Dendritic cell treated with granulocyte-macrophage colony-stimulating factor and Interleukin-4, amounts not matched to agents 40 ng/mL and 50 ng/mL, for 4 days (primary cell): ENCODE data around the gene PTPRO.

Experiments used
- H3K27ac Mint-ChIP-seq: one replicate; pipeline ENCODE4 v1.8.0; 2022; ENCODE audit warnings: mild to moderate bottlenecking, mixed read lengths
- H3K27me3 Mint-ChIP-seq: one replicate; pipeline ENCODE4 v1.8.0; 2022; ENCODE audit warnings: mild to moderate bottlenecking, mixed read lengths
- H3K36me3 Mint-ChIP-seq: one replicate; pipeline ENCODE4 v1.8.0; 2022; ENCODE audit warnings: low read depth, mixed read lengths
- H3K4me1 Mint-ChIP-seq: one replicate; pipeline ENCODE4 v1.8.0; 2022; ENCODE audit warnings: low read depth, mixed read lengths
- H3K4me3 Mint-ChIP-seq: one replicate; pipeline ENCODE4 v1.8.0; 2022; ENCODE audit warnings: mild to moderate bottlenecking, moderate library complexity, mixed read lengths
- H3K9me3 Mint-ChIP-seq: one replicate; pipeline ENCODE4 v1.8.0; 2022; ENCODE audit warnings: mixed read lengths
- intact Hi-C: fragments of 100-400 bp; cut with micrococcal nuclease; formaldehyde crosslinking; loops from one replicate; pipeline ENCODE4 v1.15.0; 2022

PTPRO gene

DNA sequence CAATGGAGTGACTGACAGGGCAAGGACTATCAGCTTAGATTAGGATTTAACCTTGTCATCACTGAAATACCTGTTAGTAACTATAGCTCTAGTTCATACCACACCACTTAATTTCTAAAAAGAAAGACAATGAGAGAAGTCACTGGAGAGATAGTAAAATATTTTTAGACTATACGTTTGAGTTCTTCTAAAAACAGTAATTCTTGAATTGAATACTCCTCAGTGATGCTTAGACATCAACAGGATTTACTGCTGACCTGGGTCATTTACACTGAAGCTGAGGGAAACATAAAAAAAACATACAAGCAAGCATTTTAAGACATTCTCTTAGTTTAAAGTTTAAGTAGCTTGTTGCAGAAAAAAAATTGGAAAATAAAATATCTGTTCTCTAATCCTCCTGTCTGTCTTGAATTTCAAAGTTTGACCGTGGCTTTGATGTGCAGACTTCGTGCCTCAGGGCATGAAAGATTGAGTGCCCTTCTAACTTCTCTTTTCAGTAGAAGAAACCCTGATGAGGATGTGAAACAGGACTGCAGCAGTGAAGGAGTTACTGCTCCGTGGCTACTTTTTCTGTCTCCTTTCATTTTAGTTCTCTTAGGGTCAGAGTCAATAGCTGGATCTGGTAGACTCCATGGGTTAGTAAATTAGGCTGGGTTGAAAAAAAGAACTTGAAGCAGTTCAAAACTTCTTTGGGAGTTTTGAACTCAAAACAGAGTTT lies 172.2 kb downstream of the PTPRO start:
- intact Hi-C loops, result no loop called here
- Mint-ChIP-seq H3K27me3 (peaks cover 7% of the 10 kb centered on the region), H3K4me3 (peak overlapping the region; percentile 58), H3K27ac (peak overlapping the region; percentile 82), H3K4me1 (peaks cover 42% of the 10 kb centered on the region), H3K9me3 (no peaks in the 10 kb centered on the region), H3K36me3 (no peaks in the 10 kb centered on the region)

DNA sequence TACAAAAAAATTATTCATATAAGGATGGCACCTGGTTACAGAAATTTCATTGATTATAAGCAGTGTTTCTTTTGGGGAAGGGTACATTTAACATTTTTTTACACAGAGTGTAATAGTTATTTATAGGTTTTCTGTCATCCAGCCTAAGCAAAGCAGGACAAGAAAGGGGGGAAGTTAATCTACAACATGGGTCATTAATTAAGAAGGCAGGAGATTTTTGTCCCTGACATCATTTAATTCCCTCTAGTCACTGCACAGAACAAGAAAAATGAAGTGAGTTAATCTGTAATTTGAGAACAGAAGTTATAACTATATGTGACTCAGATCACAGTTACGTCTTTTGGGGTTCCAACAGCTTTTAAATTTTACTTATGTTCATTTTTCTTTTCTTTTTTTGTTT lies 173.4 kb downstream of the PTPRO start:
- Mint-ChIP-seq H3K4me3 (no peak overlapping the region), H3K9me3 (no peaks in the 10 kb centered on the region), H3K4me1 (peaks cover 38% of the 10 kb centered on the region), H3K36me3 (no peaks in the 10 kb centered on the region), H3K27ac (no peak overlapping the region), H3K27me3 (peaks cover 7% of the 10 kb centered on the region)
- intact Hi-C loops, result no loop called here

DNA sequence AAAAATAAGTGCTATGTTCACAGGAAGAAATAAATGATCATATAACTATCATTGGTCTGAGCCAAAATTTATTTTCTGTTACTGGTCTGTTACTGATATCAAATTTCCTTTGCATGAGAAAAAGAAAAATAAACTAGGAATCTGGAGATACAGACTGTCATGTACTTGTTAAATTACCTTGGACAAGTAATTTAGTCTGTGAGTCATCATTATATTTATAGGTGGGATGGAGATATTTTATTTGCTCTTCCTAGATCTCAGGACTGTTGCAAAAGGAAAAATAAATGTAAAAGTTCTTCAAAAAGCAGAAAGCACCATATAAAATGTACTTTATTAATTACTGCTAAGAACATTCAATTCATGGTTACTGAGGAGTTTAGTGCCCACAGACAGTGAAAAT lies 174.4 kb downstream of the PTPRO start:
- Mint-ChIP-seq H3K4me3 (no peak overlapping the region), H3K27ac (no peak overlapping the region), H3K4me1 (peaks cover 36% of the 10 kb centered on the region), H3K36me3 (no peaks in the 10 kb centered on the region), H3K9me3 (no peaks in the 10 kb centered on the region), H3K27me3 (peaks cover 4% of the 10 kb centered on the region)
- intact Hi-C loops, result no loop called here

- no peaks in the 10 kb centered on the region for H3K36me3 Mint-ChIP-seq
Measured at GRCh38 chr12:15497671-15498292, 175.5 kb downstream of the PTPRO start.

DNA sequence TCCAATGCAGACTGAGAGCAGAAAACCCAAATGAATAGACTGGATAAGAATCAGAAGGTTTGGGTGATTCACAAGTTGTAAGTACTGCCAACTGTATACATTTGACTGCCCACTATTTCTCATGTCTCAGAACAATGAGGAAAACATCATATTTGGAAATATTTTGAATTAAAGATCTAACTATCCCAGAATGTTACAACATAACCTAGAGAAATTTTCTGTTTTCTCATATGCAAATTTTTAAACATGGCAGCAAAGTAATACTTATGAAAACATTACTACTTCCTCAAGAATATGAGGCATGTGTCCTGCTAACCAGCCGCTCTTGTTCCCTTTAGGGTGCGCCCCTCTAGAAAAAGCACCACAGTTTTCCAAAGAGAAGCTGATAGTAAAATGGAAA lies 179.9 kb downstream of the PTPRO start:
- Mint-ChIP-seq H3K4me1 (peaks cover 17% of the 10 kb centered on the region), H3K36me3 (no peaks in the 10 kb centered on the region), H3K27ac (no peak overlapping the region), H3K4me3 (no peak overlapping the region), H3K27me3 (peaks cover 15% of the 10 kb centered on the region), H3K9me3 (no peaks in the 10 kb centered on the region)
- intact Hi-C loops, result no loop called here

More at GRCh38 chr12:15497671-15498292, 175.5 kb downstream of the PTPRO start:
- H3K9me3 Mint-ChIP-seq, result no peaks in the 10 kb centered on the region
- H3K4me1 Mint-ChIP-seq, result peaks cover 37% of the 10 kb centered on the region
- H3K4me3 Mint-ChIP-seq, result peak overlapping the region; percentile 75
- peaks cover 1% of the 10 kb centered on the region for H3K27me3 Mint-ChIP-seq
- intact Hi-C loops, result no loop called here
- peak overlapping the region; percentile 87 for H3K27ac Mint-ChIP-seq

DNA sequence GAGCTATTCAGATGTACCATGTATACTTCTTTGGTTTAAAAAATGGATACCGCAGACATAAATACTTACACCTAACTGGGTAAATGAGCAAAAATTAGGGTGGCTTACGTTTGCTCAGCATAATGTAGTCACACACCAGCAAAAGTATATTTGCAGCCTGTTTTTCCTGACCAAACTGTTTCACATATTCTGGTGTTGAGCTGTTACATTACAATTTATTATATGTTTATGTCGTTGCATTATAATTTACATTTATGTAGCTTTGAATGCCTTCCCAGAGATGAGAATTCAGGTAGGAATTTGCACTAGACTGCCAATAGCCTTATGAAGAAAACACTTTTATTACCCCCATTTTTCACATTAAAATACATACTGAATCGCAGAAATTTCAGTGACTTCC lies 183.3 kb downstream of the PTPRO start:
- Mint-ChIP-seq H3K9me3 (no peaks in the 10 kb centered on the region), H3K4me3 (no peak overlapping the region), H3K4me1 (peaks cover 8% of the 10 kb centered on the region), H3K36me3 (no peaks in the 10 kb centered on the region), H3K27me3 (peaks cover 22% of the 10 kb centered on the region), H3K27ac (no peak overlapping the region)
- intact Hi-C loops, result no loop called here

GRCh38 chr12:15515010-15515409 lies 192.7 kb downstream of the PTPRO start:
- H3K27ac Mint-ChIP-seq, result no peak overlapping the region
- peaks cover 5% of the 10 kb centered on the region for H3K4me1 Mint-ChIP-seq
- H3K9me3 Mint-ChIP-seq, result no peaks in the 10 kb centered on the region
- no peaks in the 10 kb centered on the region for H3K36me3 Mint-ChIP-seq
- peaks cover 31% of the 10 kb centered on the region for H3K27me3 Mint-ChIP-seq
- H3K4me3 Mint-ChIP-seq, result no peak overlapping the region
- intact Hi-C loops, result no loop called here

GRCh38 chr12:15520083-15520482 lies 197.8 kb downstream of the PTPRO start:
- intact Hi-C loops, result loop anchor here (10.0 kb wide), 2 partner anchors 565 to 745 kb away; a partner anchor contains a TSS
- no peak overlapping the region for H3K27ac Mint-ChIP-seq
- H3K4me3 Mint-ChIP-seq, result no peak overlapping the region
- H3K4me1 Mint-ChIP-seq, result peaks cover under 1% of the 10 kb centered on the region
- peaks cover 26% of the 10 kb centered on the region for H3K27me3 Mint-ChIP-seq
- no peaks in the 10 kb centered on the region for H3K36me3 Mint-ChIP-seq
- no peaks in the 10 kb centered on the region for H3K9me3 Mint-ChIP-seq

GRCh38 chr12:15520844-15521243 lies 198.5 kb downstream of the PTPRO start:
- intact Hi-C loops, result loop anchor here (10.0 kb wide), 2 partner anchors 566 to 746 kb away; a partner anchor contains a TSS
- H3K27ac Mint-ChIP-seq, result no peak overlapping the region
- H3K36me3 Mint-ChIP-seq, result no peaks in the 10 kb centered on the region
- no peaks in the 10 kb centered on the region for H3K9me3 Mint-ChIP-seq
- H3K4me1 Mint-ChIP-seq, result peaks cover 6% of the 10 kb centered on the region
- peaks cover 26% of the 10 kb centered on the region for H3K27me3 Mint-ChIP-seq
- H3K4me3 Mint-ChIP-seq, result no peak overlapping the region

DNA sequence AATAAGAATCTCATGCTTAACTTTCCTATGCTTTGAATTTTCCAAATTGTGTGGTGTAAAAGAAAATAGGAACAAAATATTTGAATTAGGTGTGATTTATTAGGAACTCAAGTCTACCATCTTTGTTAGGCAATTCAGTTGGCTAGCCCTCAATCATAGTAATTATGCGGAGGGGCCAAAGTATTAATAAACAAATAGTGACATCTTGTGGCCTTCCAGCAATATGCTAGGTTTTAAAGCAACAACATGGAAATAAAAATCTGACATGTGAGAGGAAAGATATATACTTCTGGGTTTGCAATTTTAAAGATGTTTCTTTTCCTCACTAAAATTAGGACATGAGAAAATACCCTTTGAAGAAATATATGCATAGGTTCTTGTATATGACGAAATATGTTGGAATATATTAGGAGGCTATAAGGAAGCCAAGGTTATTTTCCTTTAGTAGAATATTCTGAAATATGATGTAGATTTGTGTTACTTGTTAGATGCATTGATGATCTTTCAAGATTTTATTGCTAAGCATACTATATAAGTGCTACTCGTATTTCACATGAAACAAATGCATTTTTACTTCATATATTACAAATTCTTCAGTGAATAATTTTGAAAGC lies 200.4 kb downstream of the PTPRO start:
- H3K4me1 Mint-ChIP-seq, result peaks cover 13% of the 10 kb centered on the region
- intact Hi-C loops, result loop anchor here (1.0 to 10.0 kb wide), 4 partner anchors 246 to 748 kb away; a partner anchor contains a TSS
- peaks cover 2% of the 10 kb centered on the region for H3K9me3 Mint-ChIP-seq
- peaks cover 3% of the 10 kb centered on the region for H3K36me3 Mint-ChIP-seq
- H3K27me3 Mint-ChIP-seq, result peaks cover 17% of the 10 kb centered on the region
- no peak overlapping the region for H3K27ac Mint-ChIP-seq
- no peak overlapping the region for H3K4me3 Mint-ChIP-seq

GRCh38 chr12:15525441-15525840 lies 203.1 kb downstream of the PTPRO start:
- Mint-ChIP-seq H3K4me1 (peaks cover 17% of the 10 kb centered on the region), H3K27ac (no peak overlapping the region), H3K9me3 (peaks cover 15% of the 10 kb centered on the region), H3K4me3 (no peak overlapping the region), H3K27me3 (peaks cover 5% of the 10 kb centered on the region), H3K36me3 (peaks cover 18% of the 10 kb centered on the region)
- intact Hi-C loops, result loop anchor here (10.0 kb wide), 2 partner anchors 571 to 751 kb away; a partner anchor contains a TSS

DNA sequence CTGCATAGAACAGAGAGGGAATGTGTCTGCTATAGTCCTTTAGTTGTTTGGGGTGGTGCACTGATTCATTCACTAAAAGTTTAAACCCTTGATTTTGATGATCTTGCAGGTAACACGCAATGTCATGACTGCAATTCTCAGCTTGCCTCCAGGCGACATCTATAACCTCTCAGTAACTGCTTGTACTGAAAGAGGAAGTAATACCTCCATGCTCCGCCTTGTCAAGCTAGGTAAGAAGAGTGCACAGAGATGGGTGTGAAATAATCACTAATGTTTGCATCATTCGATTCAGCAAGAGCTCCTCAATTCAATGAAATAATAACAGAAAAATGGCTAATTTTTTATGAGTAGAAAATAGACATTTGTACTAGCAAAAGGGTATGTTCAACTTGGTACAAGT lies 203.7 kb downstream of the PTPRO start:
- peaks cover 5% of the 10 kb centered on the region for H3K27me3 Mint-ChIP-seq
- no peak overlapping the region for H3K27ac Mint-ChIP-seq
- H3K4me1 Mint-ChIP-seq, result peaks cover 17% of the 10 kb centered on the region
- no peak overlapping the region for H3K4me3 Mint-ChIP-seq
- intact Hi-C loops, result loop anchor here (10.0 kb wide), 2 partner anchors 571 to 751 kb away; a partner anchor contains a TSS
- peaks cover 15% of the 10 kb centered on the region for H3K9me3 Mint-ChIP-seq
- H3K36me3 Mint-ChIP-seq, result peaks cover 18% of the 10 kb centered on the region

DNA sequence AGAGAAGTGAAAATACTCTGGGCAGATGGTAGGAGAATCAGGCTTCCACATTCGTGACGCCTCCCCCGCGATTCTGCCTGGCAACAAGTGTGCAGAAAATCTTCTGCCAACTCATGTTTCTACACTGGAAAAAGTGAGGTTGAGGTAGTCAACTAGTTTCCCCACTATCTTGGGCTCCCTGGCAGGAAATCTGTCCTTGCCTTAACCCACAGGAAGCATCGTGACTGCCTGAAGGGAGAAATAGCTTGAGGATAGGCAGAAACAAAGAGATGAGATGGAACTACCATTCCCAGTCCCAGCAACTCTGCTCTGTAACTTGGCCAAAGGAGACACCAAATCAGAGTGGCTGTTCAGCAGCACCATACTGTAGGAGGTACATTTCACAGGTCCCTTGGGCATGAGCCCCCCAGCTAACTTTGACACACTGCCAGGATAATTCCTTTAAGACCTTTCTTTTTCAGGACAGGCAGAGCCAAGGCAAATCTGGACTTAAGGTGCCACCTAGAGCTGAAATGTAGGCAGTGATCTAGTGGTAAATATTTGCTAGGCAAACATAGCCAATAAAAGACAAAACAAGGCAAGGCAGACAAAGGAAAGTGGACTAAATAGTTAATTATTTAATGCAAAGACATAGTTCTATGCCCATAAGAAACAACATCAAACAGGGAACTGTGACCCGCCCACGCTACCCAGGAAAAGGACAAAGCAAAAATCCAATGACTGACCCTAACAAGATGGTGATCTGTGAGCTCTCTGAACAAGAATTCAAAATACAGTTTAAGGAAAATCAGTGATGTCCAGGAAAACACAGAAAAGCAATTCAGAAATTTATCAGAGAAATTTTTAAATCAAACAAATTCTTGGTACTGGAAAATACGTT lies 205.1 kb downstream of the PTPRO start:
- Mint-ChIP-seq H3K27ac (peak overlapping the region; percentile 89), H3K4me3 (no peak overlapping the region)
- intact Hi-C loops, result loop anchor here (10.0 kb wide), 2 partner anchors 573 to 753 kb away; a partner anchor contains a TSS

More for the DNA sequence above, 205.1 kb downstream of the PTPRO start:
- Mint-ChIP-seq H3K36me3 (peaks cover 18% of the 10 kb centered on the region), H3K9me3 (peaks cover 15% of the 10 kb centered on the region), H3K27me3 (peaks cover 5% of the 10 kb centered on the region), H3K4me1 (peaks cover 19% of the 10 kb centered on the region)
